ENCODE measurements around the gene DCDC1. TPM values are rescaled to one million over a fixed set of nuclear protein-coding genes. Genes with fewer than 3 reads are reported as not detected.

The DCDC1 gene
- total and polyA plus RNA-seq, 9 of the 15 experiments (the other 6 are each of a cell fraction or from before 2014, with no cell fraction given) = 0.05 to 0.18 (median 0.08) TPM; not detected in 3

DNA sequence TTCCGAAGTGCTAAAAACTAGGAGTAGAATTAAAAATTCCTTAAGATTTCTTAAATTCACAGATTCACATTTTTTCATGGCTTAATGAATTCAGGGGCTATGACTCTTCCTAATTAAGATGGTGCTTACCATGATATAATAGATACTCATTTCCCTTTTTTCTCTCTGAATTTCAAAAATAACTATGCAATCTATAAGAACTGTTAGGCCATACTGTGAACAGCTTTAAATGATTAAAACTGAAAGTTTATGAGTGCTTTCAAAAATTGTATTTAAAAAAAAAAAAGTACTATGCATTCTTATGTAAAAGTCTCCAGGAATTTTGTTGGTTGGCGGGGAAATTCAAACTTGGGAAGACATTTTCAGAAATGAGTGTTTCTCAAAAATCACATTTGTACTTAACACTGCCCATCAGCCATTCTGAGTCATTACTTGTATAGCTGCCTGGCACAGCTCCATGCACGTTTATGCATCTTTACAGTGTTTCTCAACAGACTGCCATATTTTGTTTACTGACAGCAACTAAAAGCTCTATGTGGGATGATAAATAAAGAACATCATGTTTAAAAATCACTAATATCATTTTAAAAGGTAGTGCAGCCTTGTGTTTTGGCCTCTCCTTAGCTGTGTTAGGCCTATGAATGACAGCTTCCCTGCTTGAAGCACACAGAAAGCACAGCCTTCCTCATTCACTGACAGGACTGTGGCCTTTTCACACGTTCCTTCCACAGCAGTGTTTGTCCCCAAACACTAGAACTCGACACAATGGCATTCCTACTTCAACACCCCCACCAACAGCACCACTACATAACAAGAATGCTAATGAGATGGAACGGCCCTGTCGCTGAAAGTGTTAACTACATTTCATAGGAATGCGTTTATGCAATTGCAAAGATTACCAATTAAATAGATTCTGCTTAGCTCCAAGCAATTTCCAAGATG lies 131.4 kb downstream of the DCDC1 start:
- intact Hi-C loops (cut with micrococcal nuclease) (loop anchor here (10.0 kb wide), 1 partner anchor 1057 kb away; no protein-coding TSS in a partner anchor), in situ Hi-C loops (cut with MboI) (loop anchor here (25.0 kb wide), 1 partner anchor 924 kb away; no protein-coding TSS in a partner anchor)
- Histone ChIP-seq H3K4me1 (replicated peaks in 1 of 2; ENCODE audit: control insufficient read depth in 2 of 2, insufficient read depth in 2 of 2, low read length in 2 of 2) (no peaks in the 10 kb centered on the region), H3K79me2 (ENCODE audit: control insufficient read depth, insufficient read depth, low read length) (no peaks in the 10 kb centered on the region), H3K36me3 (ENCODE audit: control insufficient read depth, insufficient read depth, low read length) (no peaks in the 10 kb centered on the region), H3K9me3 (replicated peaks; ENCODE audit: control insufficient read depth, insufficient read depth, low read depth, low read length) (no peaks in the 10 kb centered on the region), H3K4me3 (no peak overlapping the region), H3K9me1 (ENCODE audit: control insufficient read depth, insufficient read depth, low read length) (no peaks in the 10 kb centered on the region), H3K9ac (ENCODE audit: insufficient read depth in 1 of 2, low read depth in 2 of 2, low read length in 2 of 2) (no peak overlapping the region), H4K20me1 (replicated peaks; ENCODE audit: control insufficient read depth, insufficient read depth, low read length) (no peaks in the 10 kb centered on the region), H2AFZ (ENCODE audit: low read depth, low read length) (no peak overlapping the region), H3K27me3 (ENCODE audit: control insufficient read depth in 2 of 2, insufficient read depth in 2 of 2, low read length in 2 of 2) (no peaks in the 10 kb centered on the region), H3K4me2 (ENCODE audit: insufficient read depth, low read length) (no peak overlapping the region), H3K27ac (ENCODE audit: extremely low read depth, low read depth, low read length) (no peak overlapping the region)
- BruUV-seq (replicated peaks) = no TSS peak
- ChIA-PET POLR2A (interaction anchor here (0.7 to 0.9 kb wide), 2 partner anchors 10 to 19 kb away, joined by 3 to 4 read pairs; no protein-coding TSS in a partner anchor), CTCF (ENCODE audit: low intra/inter-chr PET ratio) (interaction anchor here (0.7 kb wide), 1 partner anchor 62 kb away, joined by 3 read pairs; no protein-coding TSS in a partner anchor)
- ATAC-seq = no peak; the same call in 2 of the 3 replicates
- no peak for FAIRE-seq
- 0% methylated on average over 8 of the region's 8 CpGs for WGBS (ENCODE audit: insufficient coverage, low coverage, missing lambda C conversion rate)
- no peak for DNase-seq (ENCODE audit: extremely low read depth in 1 of 4, low spot score in 3 of 4)
- TF ChIP-seq GATAD2A (IDR thresholded peaks at IDR 0.05) = no peak
- TF ChIP-seq FOXP1 (CRISPR knock-in tag; IDR thresholded peaks at IDR 0.05) = no peak
- TF ChIP-seq ZNF57 (CRISPR knock-in tag; IDR thresholded peaks at IDR 0.05) = no peak
- TF ChIP-seq SNRNP70 (optimal IDR thresholded peaks at IDR 0.05; ENCODE audit: low read depth, low read length) = no peak
- no peak for TF ChIP-seq ARID2 (IDR thresholded peaks at IDR 0.05)
- no peak for TF ChIP-seq PHB (CRISPR knock-in tag; IDR thresholded peaks at IDR 0.05)
- TF ChIP-seq, protein P1, sequence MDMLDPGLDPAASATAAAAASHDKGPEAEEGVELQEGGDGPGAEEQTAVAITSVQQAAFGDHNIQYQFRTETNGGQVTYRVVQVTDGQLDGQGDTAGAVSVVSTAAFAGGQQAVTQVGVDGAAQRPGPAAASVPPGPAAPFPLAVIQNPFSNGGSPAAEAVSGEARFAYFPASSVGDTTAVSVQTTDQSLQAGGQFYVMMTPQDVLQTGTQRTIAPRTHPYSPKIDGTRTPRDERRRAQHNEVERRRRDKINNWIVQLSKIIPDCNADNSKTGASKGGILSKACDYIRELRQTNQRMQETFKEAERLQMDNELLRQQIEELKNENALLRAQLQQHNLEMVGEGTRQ (CRISPR knock-in tag; IDR thresholded peaks at IDR 0.05) = no peak
- TF ChIP-seq, protein P2, sequence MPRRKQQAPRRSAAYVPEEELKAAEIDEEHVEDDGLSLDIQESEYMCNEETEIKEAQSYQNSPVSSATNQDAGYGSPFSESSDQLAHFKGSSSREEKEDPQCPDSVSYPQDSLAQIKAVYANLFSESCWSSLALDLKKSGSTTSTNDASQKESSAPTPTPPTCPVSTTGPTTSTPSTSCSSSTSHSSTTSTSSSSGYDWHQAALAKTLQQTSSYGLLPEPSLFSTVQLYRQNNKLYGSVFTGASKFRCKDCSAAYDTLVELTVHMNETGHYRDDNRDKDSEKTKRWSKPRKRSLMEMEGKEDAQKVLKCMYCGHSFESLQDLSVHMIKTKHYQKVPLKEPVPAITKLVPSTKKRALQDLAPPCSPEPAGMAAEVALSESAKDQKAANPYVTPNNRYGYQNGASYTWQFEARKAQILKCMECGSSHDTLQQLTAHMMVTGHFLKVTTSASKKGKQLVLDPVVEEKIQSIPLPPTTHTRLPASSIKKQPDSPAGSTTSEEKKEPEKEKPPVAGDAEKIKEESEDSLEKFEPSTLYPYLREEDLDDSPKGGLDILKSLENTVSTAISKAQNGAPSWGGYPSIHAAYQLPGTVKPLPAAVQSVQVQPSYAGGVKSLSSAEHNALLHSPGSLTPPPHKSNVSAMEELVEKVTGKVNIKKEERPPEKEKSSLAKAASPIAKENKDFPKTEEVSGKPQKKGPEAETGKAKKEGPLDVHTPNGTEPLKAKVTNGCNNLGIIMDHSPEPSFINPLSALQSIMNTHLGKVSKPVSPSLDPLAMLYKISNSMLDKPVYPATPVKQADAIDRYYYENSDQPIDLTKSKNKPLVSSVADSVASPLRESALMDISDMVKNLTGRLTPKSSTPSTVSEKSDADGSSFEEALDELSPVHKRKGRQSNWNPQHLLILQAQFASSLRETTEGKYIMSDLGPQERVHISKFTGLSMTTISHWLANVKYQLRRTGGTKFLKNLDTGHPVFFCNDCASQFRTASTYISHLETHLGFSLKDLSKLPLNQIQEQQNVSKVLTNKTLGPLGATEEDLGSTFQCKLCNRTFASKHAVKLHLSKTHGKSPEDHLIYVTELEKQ (CRISPR knock-in tag; IDR thresholded peaks at IDR 0.05) = no peak
- TF ChIP-seq, protein P3, sequence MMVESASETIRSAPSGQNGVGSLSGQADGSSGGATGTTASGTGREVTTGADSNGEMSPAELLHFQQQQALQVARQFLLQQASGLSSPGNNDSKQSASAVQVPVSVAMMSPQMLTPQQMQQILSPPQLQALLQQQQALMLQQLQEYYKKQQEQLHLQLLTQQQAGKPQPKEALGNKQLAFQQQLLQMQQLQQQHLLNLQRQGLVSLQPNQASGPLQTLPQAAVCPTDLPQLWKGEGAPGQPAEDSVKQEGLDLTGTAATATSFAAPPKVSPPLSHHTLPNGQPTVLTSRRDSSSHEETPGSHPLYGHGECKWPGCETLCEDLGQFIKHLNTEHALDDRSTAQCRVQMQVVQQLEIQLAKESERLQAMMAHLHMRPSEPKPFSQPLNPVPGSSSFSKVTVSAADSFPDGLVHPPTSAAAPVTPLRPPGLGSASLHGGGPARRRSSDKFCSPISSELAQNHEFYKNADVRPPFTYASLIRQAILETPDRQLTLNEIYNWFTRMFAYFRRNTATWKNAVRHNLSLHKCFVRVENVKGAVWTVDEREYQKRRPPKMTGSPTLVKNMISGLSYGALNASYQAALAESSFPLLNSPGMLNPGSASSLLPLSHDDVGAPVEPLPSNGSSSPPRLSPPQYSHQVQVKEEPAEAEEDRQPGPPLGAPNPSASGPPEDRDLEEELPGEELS (CRISPR knock-in tag; IDR thresholded peaks at IDR 0.05; ENCODE audit: borderline replicate concordance) = no peak

Data from K562 (cell line).